ENCODE measurements around the gene SH2D1A.

DNA sequence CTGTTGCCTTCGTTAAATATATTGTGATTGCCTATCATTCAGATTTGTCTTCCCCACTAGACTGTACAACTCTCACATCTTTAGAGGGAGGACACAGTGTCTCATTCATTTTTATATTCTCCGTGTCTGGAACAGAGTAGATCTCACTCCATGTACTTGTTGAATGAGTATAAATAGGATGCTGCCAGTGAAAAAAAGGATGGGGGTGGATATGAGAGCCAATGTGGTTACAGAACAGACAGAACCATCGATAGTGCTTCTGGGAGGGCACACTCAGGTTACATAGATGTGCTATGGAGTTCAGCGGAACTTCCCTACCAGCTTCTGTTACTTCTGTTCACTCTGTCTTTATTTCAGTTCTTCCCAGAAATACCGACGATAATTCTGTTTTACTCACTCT is 66.9 kb downstream of the SH2D1A start:
- TF ChIP-seq, protein P1, sequence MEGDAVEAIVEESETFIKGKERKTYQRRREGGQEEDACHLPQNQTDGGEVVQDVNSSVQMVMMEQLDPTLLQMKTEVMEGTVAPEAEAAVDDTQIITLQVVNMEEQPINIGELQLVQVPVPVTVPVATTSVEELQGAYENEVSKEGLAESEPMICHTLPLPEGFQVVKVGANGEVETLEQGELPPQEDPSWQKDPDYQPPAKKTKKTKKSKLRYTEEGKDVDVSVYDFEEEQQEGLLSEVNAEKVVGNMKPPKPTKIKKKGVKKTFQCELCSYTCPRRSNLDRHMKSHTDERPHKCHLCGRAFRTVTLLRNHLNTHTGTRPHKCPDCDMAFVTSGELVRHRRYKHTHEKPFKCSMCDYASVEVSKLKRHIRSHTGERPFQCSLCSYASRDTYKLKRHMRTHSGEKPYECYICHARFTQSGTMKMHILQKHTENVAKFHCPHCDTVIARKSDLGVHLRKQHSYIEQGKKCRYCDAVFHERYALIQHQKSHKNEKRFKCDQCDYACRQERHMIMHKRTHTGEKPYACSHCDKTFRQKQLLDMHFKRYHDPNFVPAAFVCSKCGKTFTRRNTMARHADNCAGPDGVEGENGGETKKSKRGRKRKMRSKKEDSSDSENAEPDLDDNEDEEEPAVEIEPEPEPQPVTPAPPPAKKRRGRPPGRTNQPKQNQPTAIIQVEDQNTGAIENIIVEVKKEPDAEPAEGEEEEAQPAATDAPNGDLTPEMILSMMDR (IDR thresholded peaks at IDR 0.05): no peak
- no peak for TF ChIP-seq POLR2A (IDR thresholded peaks at IDR 0.05)

Measured in lower leg skin (tissue), 3 donors.